ENCODE results near the gene OR2T10.
"Not testable (repeated sequence)": the region's sequence is repeated elsewhere in the genome, so short reads cannot be mapped to it uniquely, and the experiment has no call there.

OR2T10 gene

GRCh38 chr1:248597589-248597988, at the start of gene OR2T10:
Gene OR2T10, minus strand, starts transcription at chr1:248597700. Its CDS starts 3,932 bp downstream, at chr1:248593768.
- H3K9me3 Mint-ChIP-seq, result no peaks in the 10 kb centered on the region
- no peaks in the 10 kb centered on the region for H3K36me3 Mint-ChIP-seq (ENCODE audit: low read depth)
- no peak within 1 kb of the TSS for H3K4me3 Mint-ChIP-seq
- no peak within 1 kb of the TSS for H3K27ac Mint-ChIP-seq
- intact Hi-C loops (cut with micrococcal nuclease), result no loop called here
- no peaks in the 10 kb centered on the region for H3K27me3 Mint-ChIP-seq
- H3K4me1 Mint-ChIP-seq (ENCODE audit: low read depth), result peaks cover 12% of the 10 kb centered on the region

- H3K4me1 Mint-ChIP-seq (ENCODE audit: low read depth); H3K27ac Mint-ChIP-seq; H3K36me3 Mint-ChIP-seq (ENCODE audit: low read depth); intact Hi-C loops (cut with micrococcal nuclease); H3K9me3 Mint-ChIP-seq; H3K27me3 Mint-ChIP-seq; H3K4me3 Mint-ChIP-seq: not testable (repeated sequence)
These were observed 47.7 kb upstream of the OR2T10 start, which contains the start of gene OR2T35 for GRCh38 chr1:248645178-248645577. Gene OR2T35, minus strand, starts transcription at chr1:248645278. Its CDS starts 6,020 bp downstream, at chr1:248639258.

- H3K4me1 Mint-ChIP-seq (ENCODE audit: low read depth); H3K36me3 Mint-ChIP-seq (ENCODE audit: low read depth); H3K4me3 Mint-ChIP-seq; H3K9me3 Mint-ChIP-seq; H3K27me3 Mint-ChIP-seq; H3K27ac Mint-ChIP-seq; intact Hi-C loops (cut with micrococcal nuclease): not testable (repeated sequence)
These were observed 45.6 kb upstream of the OR2T10 start for GRCh38 chr1:248642971-248643651.

- intact Hi-C loops (cut with micrococcal nuclease); H3K27ac Mint-ChIP-seq; H3K4me3 Mint-ChIP-seq; H3K36me3 Mint-ChIP-seq (ENCODE audit: low read depth); H3K27me3 Mint-ChIP-seq; H3K9me3 Mint-ChIP-seq; H3K4me1 Mint-ChIP-seq (ENCODE audit: low read depth): not testable (repeated sequence)
These were observed 44.1 kb upstream of the OR2T10 start for GRCh38 chr1:248641583-248641982.

GRCh38 chr1:248640906-248641305, 43.4 kb upstream of the OR2T10 start:
- H3K27ac Mint-ChIP-seq; intact Hi-C loops (cut with micrococcal nuclease); H3K36me3 Mint-ChIP-seq (ENCODE audit: low read depth); H3K27me3 Mint-ChIP-seq; H3K4me3 Mint-ChIP-seq; H3K9me3 Mint-ChIP-seq; H3K4me1 Mint-ChIP-seq (ENCODE audit: low read depth): not testable (repeated sequence)

GRCh38 chr1:248639652-248640051, 42.2 kb upstream of the OR2T10 start:
- H3K27me3 Mint-ChIP-seq; H3K4me1 Mint-ChIP-seq (ENCODE audit: low read depth); H3K9me3 Mint-ChIP-seq: not testable (repeated sequence)

DNA sequence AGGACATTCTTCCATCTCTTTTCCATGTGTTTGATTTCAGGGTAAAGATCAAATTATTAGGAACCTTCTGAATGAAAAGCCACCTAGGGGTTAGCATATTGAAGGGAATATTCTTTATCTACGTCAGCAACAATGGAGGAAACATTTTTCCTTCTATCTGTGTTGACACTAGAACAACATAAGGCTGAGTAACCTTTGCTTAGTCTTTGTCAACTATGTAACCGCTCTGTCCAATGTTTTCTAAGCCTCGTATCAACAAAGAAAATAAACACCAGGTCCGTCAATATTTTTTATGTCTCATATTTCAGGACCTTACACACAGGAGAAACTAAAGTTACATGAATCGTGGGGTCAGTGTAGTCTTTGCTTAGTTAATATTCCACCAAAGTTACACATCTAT, 39.1 kb upstream of the OR2T10 start:
- H3K4me1 Mint-ChIP-seq (ENCODE audit: low read depth); H3K27me3 Mint-ChIP-seq; intact Hi-C loops (cut with micrococcal nuclease); H3K36me3 Mint-ChIP-seq (ENCODE audit: low read depth); H3K9me3 Mint-ChIP-seq; H3K4me3 Mint-ChIP-seq; H3K27ac Mint-ChIP-seq: not testable (repeated sequence)

More at GRCh38 chr1:248639652-248640051, 42.2 kb upstream of the OR2T10 start:
- H3K27ac Mint-ChIP-seq; H3K4me3 Mint-ChIP-seq; intact Hi-C loops (cut with micrococcal nuclease); H3K36me3 Mint-ChIP-seq (ENCODE audit: low read depth): not testable (repeated sequence)

GRCh38 chr1:248634991-248635390, 37.5 kb upstream of the OR2T10 start, which contains the start of gene OR2T11:
Gene OR2T11, minus strand, starts transcription at chr1:248635091. Its CDS starts 7,963 bp downstream, at chr1:248627128.
- H3K27me3 Mint-ChIP-seq; H3K27ac Mint-ChIP-seq; H3K36me3 Mint-ChIP-seq (ENCODE audit: low read depth); intact Hi-C loops (cut with micrococcal nuclease); H3K4me3 Mint-ChIP-seq; H3K4me1 Mint-ChIP-seq (ENCODE audit: low read depth); H3K9me3 Mint-ChIP-seq: not testable (repeated sequence)

DNA sequence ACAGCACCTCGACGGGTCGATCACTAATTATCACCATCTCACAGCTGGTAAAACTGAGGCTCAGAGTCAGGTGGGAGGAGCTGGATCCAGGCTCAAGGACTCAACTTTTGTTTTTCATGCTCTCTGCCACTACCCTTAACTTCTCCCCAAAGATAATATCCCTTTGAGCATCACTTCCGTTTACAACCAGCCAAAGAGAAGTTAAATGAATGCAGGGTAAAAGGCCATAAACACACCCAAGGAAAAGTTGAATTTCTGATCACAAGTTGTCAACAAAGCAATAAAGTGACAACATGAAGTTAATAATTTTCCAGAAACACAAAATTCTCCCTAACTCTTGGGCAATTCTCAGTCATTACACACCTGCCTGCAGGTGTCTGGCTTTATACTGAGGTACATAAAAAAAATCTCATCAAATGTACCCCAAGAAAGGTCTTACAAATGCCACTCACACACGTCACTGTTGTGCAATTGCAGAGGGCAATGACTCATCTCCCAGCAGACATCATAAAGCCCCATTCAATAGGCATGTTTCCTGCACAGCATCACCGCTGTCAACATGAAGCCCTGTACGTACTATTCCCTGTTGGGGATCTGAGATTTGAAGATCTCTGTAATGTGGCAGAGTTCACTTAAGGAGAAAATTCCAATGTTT, 34.0 kb upstream of the OR2T10 start:
- Mint-ChIP-seq H3K4me1 (ENCODE audit: low read depth) (no peaks in the 10 kb centered on the region), H3K4me3 (no peak overlapping the region)

GRCh38 chr1:248630551-248630950, 33.1 kb upstream of the OR2T10 start:
- H3K4me3 Mint-ChIP-seq, result no peak overlapping the region
- no peaks in the 10 kb centered on the region for H3K36me3 Mint-ChIP-seq (ENCODE audit: low read depth)
- H3K4me1 Mint-ChIP-seq (ENCODE audit: low read depth), result no peaks in the 10 kb centered on the region
- H3K9me3 Mint-ChIP-seq, result no peaks in the 10 kb centered on the region
- intact Hi-C loops (cut with micrococcal nuclease), result no loop called here
- no peak overlapping the region for H3K27ac Mint-ChIP-seq
- no peaks in the 10 kb centered on the region for H3K27me3 Mint-ChIP-seq

More for the DNA sequence above, 34.0 kb upstream of the OR2T10 start:
- H3K36me3 Mint-ChIP-seq (ENCODE audit: low read depth), result no peaks in the 10 kb centered on the region
- intact Hi-C loops (cut with micrococcal nuclease), result no loop called here
- H3K27ac Mint-ChIP-seq, result no peak overlapping the region
- no peaks in the 10 kb centered on the region for H3K27me3 Mint-ChIP-seq
- H3K9me3 Mint-ChIP-seq, result no peaks in the 10 kb centered on the region

DNA sequence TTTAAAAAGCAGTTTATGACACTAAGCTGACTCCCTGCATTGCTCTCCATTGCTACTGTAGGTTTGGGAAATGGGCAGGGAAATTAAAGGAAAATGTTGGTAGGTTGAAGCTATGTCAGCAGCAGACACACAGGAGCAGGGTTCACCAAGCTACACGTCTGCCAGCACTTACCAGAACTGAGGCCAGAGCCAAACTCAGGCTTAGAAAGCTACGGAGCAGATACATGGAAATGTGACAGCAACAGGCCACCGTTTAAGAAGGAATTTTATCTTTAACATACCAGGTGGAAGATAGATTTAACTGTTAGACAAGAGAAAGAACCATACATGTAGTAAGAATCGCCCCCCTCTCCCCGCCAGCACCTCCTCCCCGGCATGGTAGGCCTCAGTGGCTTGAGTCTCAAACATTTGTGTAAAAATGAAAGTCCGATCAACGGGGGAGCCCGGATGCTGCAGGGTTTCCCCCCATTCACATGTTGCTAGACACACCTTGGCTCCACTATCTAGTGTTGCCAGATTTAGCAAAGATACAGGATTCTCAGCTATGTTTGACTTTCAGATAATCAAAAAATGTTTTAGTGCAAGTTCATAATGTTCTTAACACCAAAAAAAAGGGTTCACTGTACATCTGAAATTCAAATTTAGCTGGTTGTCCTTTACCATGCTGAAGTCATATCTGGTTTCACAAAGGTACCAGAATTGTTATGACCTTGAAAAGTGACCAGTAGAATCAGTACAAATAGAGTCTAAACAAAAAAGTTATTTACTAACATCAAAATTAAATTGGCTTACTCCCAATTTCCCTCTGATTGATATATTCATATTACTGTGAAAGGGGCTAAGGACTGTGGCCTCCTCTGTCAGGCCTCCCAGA, 30.7 kb upstream of the OR2T10 start:
- no peaks in the 10 kb centered on the region for H3K4me1 Mint-ChIP-seq (ENCODE audit: low read depth)
- no peaks in the 10 kb centered on the region for H3K36me3 Mint-ChIP-seq (ENCODE audit: low read depth)
- intact Hi-C loops (cut with micrococcal nuclease), result no loop called here
- H3K27ac Mint-ChIP-seq, result no peak overlapping the region
- H3K4me3 Mint-ChIP-seq, result no peak overlapping the region
- no peaks in the 10 kb centered on the region for H3K27me3 Mint-ChIP-seq
- H3K9me3 Mint-ChIP-seq, result no peaks in the 10 kb centered on the region

DNA sequence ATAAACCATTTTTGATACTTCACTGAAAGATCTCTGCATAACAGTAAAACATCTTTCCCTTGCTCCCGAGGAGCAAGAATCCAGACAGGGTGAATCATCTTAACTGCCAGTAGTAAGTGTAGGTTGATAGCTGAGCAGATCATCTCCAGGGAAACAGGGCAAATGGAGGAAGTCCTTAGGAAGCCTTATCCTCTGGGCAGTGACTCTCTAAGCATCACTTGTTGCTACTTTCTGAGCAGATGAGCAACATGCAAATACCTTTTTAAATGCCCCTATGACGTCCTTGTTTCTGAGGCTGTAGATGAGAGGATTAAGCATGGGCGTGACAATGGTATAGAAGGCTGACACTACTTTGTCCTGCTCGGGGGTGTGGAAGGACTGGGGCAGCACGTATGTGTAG, 28.5 kb upstream of the OR2T10 start:
- H3K27ac Mint-ChIP-seq, result no peak overlapping the region
- no peaks in the 10 kb centered on the region for H3K9me3 Mint-ChIP-seq
- no peaks in the 10 kb centered on the region for H3K36me3 Mint-ChIP-seq (ENCODE audit: low read depth)
- H3K4me3 Mint-ChIP-seq, result no peak overlapping the region
- no peaks in the 10 kb centered on the region for H3K4me1 Mint-ChIP-seq (ENCODE audit: low read depth)
- H3K27me3 Mint-ChIP-seq, result no peaks in the 10 kb centered on the region
- intact Hi-C loops (cut with micrococcal nuclease), result no loop called here

DNA sequence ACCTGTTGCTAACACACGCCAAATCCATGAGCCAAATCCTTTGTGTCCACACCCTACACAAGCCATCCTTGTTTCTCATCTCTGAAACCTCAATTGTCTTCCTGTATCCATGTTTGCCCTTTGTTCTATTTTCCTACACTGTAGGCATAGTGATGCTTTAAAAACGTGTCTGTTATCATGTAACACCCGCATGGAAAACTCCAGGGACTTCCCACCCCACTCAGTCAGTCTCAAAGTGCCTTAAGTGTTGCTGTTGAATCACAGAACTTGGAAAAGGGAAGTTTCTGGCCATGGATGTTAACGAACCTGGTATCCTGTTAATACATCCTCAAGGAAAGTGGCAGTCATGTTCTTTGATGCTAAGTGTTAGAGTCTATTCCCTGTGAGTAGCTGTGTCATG, 27.7 kb upstream of the OR2T10 start:
- H3K27me3 Mint-ChIP-seq, result no peaks in the 10 kb centered on the region
- H3K36me3 Mint-ChIP-seq (ENCODE audit: low read depth), result no peaks in the 10 kb centered on the region
- no peaks in the 10 kb centered on the region for H3K4me1 Mint-ChIP-seq (ENCODE audit: low read depth)
- intact Hi-C loops (cut with micrococcal nuclease), result no loop called here
- no peak overlapping the region for H3K4me3 Mint-ChIP-seq
- H3K27ac Mint-ChIP-seq, result no peak overlapping the region
- H3K9me3 Mint-ChIP-seq, result no peaks in the 10 kb centered on the region

DNA sequence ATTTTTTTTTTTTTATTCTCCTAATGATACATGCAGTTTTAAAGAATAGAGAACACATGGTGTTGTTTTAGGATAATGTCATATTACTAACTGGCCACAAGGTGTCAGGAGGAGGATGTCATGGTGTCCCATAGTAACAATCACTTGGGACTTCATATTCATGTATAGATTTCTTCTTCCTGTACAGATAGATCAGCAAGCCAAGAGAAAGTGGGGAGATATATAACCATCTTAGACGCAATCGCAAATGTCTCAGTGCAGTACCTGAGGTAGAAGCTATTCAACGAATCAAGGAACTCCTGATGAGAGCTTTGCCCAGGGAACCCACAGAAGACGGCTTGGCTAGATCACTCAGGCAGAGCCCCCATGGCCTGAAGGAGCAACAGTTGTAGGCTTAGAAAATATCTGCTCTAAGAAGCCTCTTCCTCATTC, 25.1 kb upstream of the OR2T10 start:
- no peaks in the 10 kb centered on the region for H3K36me3 Mint-ChIP-seq (ENCODE audit: low read depth)
- intact Hi-C loops (cut with micrococcal nuclease), result loop anchor here (1.0 to 5.0 kb wide), 2 partner anchors 80 to 185 kb away; partner anchors contain the start of gene OR14I1
- H3K4me1 Mint-ChIP-seq (ENCODE audit: low read depth), result no peaks in the 10 kb centered on the region
- H3K9me3 Mint-ChIP-seq, result no peaks in the 10 kb centered on the region
- no peak overlapping the region for H3K4me3 Mint-ChIP-seq
- no peak overlapping the region for H3K27ac Mint-ChIP-seq
- H3K27me3 Mint-ChIP-seq, result no peaks in the 10 kb centered on the region

All from dendritic cell treated with granulocyte-macrophage colony-stimulating factor and Interleukin-4, amounts not matched to agents 40 ng/mL and 50 ng/mL, for 4 days (primary cell).